GM18868 (cell line): Measurements from ENCODE around the gene GALNT18.

Experiments used
- ATAC-seq: cut with Tn5 transposase; IDR thresholded peaks from one replicate; pipeline ENCODE4 v1.9.1; 2021; ENCODE audit warnings: mild to moderate bottlenecking, moderate library complexity; ENCODE audit not compliant: unreplicated experiment

GALNT18 gene

GRCh38 chr11:11501546-11502262 lies 120.1 kb downstream of the GALNT18 start:
- no peak for ATAC-seq

GRCh38 chr11:11500744-11501487 lies 120.9 kb downstream of the GALNT18 start:
- ATAC-seq: no peak

GRCh38 chr11:11499300-11499699 lies 122.5 kb downstream of the GALNT18 start:
- ATAC-seq: no peak

- no peak for ATAC-seq
These were observed 123.6 kb downstream of the GALNT18 start for GRCh38 chr11:11498195-11498594.

GRCh38 chr11:11496879-11497278 lies 124.9 kb downstream of the GALNT18 start:
- ATAC-seq: no peak

- no peak for ATAC-seq
These were observed 127.5 kb downstream of the GALNT18 start for GRCh38 chr11:11494348-11494747.

GRCh38 chr11:11493698-11494097 lies 128.1 kb downstream of the GALNT18 start:
- ATAC-seq: no peak

GRCh38 chr11:11491589-11491988 lies 130.2 kb downstream of the GALNT18 start:
- ATAC-seq: no peak

- ATAC-seq: no peak
These were observed 130.8 kb downstream of the GALNT18 start for GRCh38 chr11:11491014-11491413.

- no peak for ATAC-seq
These were observed 135.4 kb downstream of the GALNT18 start for GRCh38 chr11:11486423-11486822.

- ATAC-seq: no peak
These were observed 135.8 kb downstream of the GALNT18 start for GRCh38 chr11:11486002-11486401.

GRCh38 chr11:11483627-11484026 lies 138.2 kb downstream of the GALNT18 start:
- no peak for ATAC-seq

- no peak for ATAC-seq
These were observed 139.1 kb downstream of the GALNT18 start for GRCh38 chr11:11482730-11483129.

GRCh38 chr11:11481371-11481770 lies 140.4 kb downstream of the GALNT18 start:
- ATAC-seq: no peak

GRCh38 chr11:11480971-11481370 lies 140.8 kb downstream of the GALNT18 start:
- ATAC-seq: no peak

- ATAC-seq: no peak
These were observed 143.1 kb downstream of the GALNT18 start for GRCh38 chr11:11478687-11479086.

- ATAC-seq: no peak
These were observed 143.9 kb downstream of the GALNT18 start for GRCh38 chr11:11477695-11478420.

GRCh38 chr11:11476971-11477645 lies 144.7 kb downstream of the GALNT18 start:
- ATAC-seq: no peak

- no peak for ATAC-seq
These were observed 145.3 kb downstream of the GALNT18 start for GRCh38 chr11:11476499-11476898.

- no peak for ATAC-seq
These were observed 149.7 kb downstream of the GALNT18 start for GRCh38 chr11:11472106-11472505.

GRCh38 chr11:11471201-11471600 lies 150.6 kb downstream of the GALNT18 start:
- no peak for ATAC-seq
